GM12892 (cell line): ENCODE data around the gene RGS14.

Source experiments
- POLR2A ChIP-seq: IDR thresholded peaks from 2 replicates; pipeline ENCODE4 v1.6.1; 2011; ENCODE audit warnings: low read depth, low read length, control low read depth
- POLR2AphosphoS5 ChIP-seq: IDR thresholded peaks from 2 replicates; pipeline ENCODE4 v1.6.1; 2011; ENCODE audit warnings: low read depth, low read length, control low read depth

GRCh38 chr5:177359860-177360259, 2.1 kb downstream of the RGS14 start:
- TF ChIP-seq POLR2AphosphoS5: no peak
- TF ChIP-seq POLR2A: no peak
